Measurements from ENCODE around the gene UNC13C. TPM values are rescaled to one million over a fixed set of nuclear protein-coding genes. Genes with fewer than 3 reads are reported as not detected.

Gene UNC13C
- total and polyA plus RNA-seq, 8 donors: 0.03 to 6.4 (median 2.3) TPM; not detected in 3

DNA sequence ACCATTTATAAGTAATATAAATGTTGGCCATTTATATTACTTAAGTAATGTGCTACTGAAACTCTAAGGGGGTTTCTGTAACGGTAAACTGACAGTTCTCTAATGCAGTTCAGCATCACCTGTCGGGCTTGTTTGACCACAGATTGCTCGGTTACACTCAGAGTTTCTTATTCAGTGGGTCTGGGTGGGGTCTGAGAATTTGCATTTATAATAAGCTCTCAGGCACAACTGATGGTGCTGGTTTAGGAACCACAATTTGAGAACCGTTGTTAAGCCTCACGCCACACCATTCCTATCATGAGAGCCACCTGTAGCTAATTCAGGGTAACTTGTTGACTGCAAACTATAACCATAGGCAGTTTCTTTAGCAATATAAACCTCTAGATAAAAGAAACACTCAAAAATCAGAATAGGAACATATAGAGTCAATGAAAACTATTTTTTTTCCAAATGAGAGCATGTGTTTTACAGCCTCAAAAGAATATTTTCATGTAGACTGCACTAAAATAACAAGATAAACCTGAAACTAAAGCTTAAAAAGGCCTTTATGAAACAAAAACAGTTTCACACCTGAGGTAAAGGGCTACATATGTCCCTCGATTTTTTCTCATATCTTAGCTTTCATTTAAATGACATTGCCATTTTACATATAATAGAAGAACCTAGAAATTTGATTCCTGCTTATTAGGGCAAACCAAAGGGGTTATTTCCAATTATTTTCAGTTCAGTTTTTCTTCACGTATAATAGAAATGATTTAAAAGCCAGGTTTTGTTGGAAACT is 604.8 kb downstream of the UNC13C start:
- DNase-seq: no peak
- H3K36me3 ChIP-seq: no peaks in the 10 kb centered on the region
- no peaks in the 10 kb centered on the region for H3K4me1 ChIP-seq
- 64 to 79% (median 77%) methylated on average over 7 of the region's 7 CpGs for WGBS, 5 donors
- no peak overlapping the region for H3K4me3 ChIP-seq
- TF ChIP-seq EP300 (IDR thresholded peaks at IDR 0.05) (no peak), POLR2A (IDR thresholded peaks at IDR 0.05) (no peak), POLR2AphosphoS5 (IDR thresholded peaks at IDR 0.05) (no peak)
- TF ChIP-seq, protein P1, sequence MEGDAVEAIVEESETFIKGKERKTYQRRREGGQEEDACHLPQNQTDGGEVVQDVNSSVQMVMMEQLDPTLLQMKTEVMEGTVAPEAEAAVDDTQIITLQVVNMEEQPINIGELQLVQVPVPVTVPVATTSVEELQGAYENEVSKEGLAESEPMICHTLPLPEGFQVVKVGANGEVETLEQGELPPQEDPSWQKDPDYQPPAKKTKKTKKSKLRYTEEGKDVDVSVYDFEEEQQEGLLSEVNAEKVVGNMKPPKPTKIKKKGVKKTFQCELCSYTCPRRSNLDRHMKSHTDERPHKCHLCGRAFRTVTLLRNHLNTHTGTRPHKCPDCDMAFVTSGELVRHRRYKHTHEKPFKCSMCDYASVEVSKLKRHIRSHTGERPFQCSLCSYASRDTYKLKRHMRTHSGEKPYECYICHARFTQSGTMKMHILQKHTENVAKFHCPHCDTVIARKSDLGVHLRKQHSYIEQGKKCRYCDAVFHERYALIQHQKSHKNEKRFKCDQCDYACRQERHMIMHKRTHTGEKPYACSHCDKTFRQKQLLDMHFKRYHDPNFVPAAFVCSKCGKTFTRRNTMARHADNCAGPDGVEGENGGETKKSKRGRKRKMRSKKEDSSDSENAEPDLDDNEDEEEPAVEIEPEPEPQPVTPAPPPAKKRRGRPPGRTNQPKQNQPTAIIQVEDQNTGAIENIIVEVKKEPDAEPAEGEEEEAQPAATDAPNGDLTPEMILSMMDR (IDR thresholded peaks at IDR 0.05): no peak
- no peak overlapping the region for H3K27ac ChIP-seq
- intact Hi-C loops (cut with DNase I; ENCODE audit: low total_unique reads): no loop called here
- H3K27me3 ChIP-seq: no peaks in the 10 kb centered on the region
- H3K9me3 ChIP-seq: peaks cover 0 to 7% (median 0%) of the 10 kb centered on the region in 4 donors

DNA sequence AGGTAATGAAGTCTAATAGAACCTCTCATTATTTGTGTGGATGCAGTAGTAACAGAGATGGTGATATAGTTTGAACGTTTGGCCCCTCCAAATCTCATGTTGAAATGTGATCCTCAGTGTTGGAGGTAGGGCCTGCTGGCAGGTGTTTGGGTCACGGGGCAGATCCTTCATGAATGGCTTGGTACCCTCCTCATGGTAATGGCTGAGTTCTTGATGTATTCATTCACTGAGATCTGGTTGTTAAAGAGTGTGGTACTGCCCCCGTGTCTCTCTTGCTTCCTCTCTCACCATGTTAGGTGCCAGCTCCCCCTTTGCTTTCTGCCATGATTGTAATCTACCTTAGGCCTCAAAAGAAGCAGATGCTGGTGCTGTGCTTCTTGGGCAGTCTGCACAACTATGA is 606.8 kb downstream of the UNC13C start:
- H3K9me3 ChIP-seq: peaks cover 0 to 7% (median 1%) of the 10 kb centered on the region in 4 donors
- intact Hi-C loops (cut with DNase I; ENCODE audit: low total_unique reads): no loop called here
- H3K27me3 ChIP-seq: no peaks in the 10 kb centered on the region
- no peaks in the 10 kb centered on the region for H3K4me1 ChIP-seq
- H3K4me3 ChIP-seq: no peak overlapping the region
- no peak overlapping the region for H3K27ac ChIP-seq
- TF ChIP-seq POLR2AphosphoS5 (IDR thresholded peaks at IDR 0.05): no peak
- no peak for TF ChIP-seq POLR2A (IDR thresholded peaks at IDR 0.05)
- TF ChIP-seq EP300 (IDR thresholded peaks at IDR 0.05): no peak
- TF ChIP-seq, protein P1 (IDR thresholded peaks at IDR 0.05): no peak
- 65 to 75% (median 71%) methylated on average over 3 of the region's 3 CpGs for WGBS, 5 donors
- no peak for DNase-seq
- no peaks in the 10 kb centered on the region for H3K36me3 ChIP-seq

DNA sequence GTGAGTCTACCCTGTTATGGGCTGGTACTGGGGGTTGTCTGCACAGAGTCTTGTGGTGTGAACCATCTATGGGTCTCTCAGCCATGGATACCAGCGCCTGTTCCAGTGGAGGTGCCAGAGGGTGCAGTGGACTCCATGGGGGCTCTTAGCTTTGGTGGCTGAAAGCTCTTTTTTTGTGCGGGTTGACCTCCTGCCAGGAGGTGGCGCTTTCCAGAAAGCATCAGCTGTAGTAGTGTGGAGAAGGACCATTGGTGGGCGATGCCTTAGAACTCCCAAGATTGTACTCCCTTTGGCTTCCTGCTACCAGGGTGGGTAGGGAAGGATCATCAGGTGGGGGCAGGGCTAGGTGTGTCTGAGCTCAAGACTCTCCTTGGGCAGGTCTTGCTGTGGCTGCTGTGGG is 615.9 kb downstream of the UNC13C start:
- intact Hi-C loops (cut with DNase I; ENCODE audit: low total_unique reads): no loop called here

DNA sequence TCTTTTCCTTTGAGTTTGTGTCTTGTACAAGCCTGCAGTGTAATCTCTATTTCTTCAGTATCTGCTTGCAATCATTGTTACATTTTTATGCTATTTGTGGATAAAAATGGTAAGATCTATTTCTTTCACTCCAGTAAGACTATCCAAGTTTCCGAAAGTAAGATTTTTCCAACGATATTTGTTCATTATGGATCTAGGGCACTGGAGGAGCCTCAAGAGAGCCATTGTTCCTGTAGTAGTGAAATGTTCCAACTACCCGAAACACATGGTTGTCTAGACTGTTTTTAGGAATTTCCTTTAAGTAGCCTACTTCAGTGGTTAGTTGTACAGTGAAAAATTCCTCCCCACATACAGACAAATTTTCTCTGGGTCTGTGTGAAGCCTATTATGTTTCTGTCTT is 621.1 kb downstream of the UNC13C start:
- H3K27me3 ChIP-seq: no peaks in the 10 kb centered on the region
- no peaks in the 10 kb centered on the region for H3K4me1 ChIP-seq
- no peak overlapping the region for H3K27ac ChIP-seq
- peaks cover 0 to 8% (median 0%) of the 10 kb centered on the region in 4 donors for H3K9me3 ChIP-seq
- no peak for DNase-seq
- TF ChIP-seq EP300 (IDR thresholded peaks at IDR 0.05): no peak
- TF ChIP-seq POLR2AphosphoS5 (IDR thresholded peaks at IDR 0.05): no peak
- TF ChIP-seq, protein P1 (IDR thresholded peaks at IDR 0.05): no peak
- no peak for TF ChIP-seq POLR2A (IDR thresholded peaks at IDR 0.05)
- H3K36me3 ChIP-seq: no peaks in the 10 kb centered on the region
- H3K4me3 ChIP-seq: no peak overlapping the region
- WGBS, 5 donors: 85 to 94% (median 88%) methylated on average over 3 of the region's 3 CpGs
- intact Hi-C loops (cut with DNase I; ENCODE audit: low total_unique reads): no loop called here

More for the DNA sequence above, 615.9 kb downstream of the UNC13C start:
- TF ChIP-seq EP300 (IDR thresholded peaks at IDR 0.05) (no peak), POLR2A (IDR thresholded peaks at IDR 0.05) (no peak), POLR2AphosphoS5 (IDR thresholded peaks at IDR 0.05) (no peak)
- TF ChIP-seq, protein P1 (IDR thresholded peaks at IDR 0.05): no peak
- no peak for DNase-seq
- Histone ChIP-seq H3K27me3 (no peaks in the 10 kb centered on the region), H3K4me1 (no peaks in the 10 kb centered on the region), H3K27ac (no peak overlapping the region), H3K4me3 (no peak overlapping the region), H3K9me3 (peaks cover 0 to 8% (median 8%) of the 10 kb centered on the region in 4 donors), H3K36me3 (no peaks in the 10 kb centered on the region)
- WGBS, 5 donors: 91 to 100% (median 95%) methylated on average over 3 to 4 of the region's 4 CpGs
